Measurements from ENCODE around the gene RFX2. TPM values are rescaled to one million over a fixed set of nuclear protein-coding genes. Genes with fewer than 3 reads are reported as not detected.
"Not testable (repeated sequence)": the region's sequence is repeated elsewhere in the genome, so short reads cannot be mapped to it uniquely, and the experiment has no call there.

RFX2 gene
- total RNA-seq, 2 donors from 2014 or later, result 10.5 to 11.5 TPM

DNA sequence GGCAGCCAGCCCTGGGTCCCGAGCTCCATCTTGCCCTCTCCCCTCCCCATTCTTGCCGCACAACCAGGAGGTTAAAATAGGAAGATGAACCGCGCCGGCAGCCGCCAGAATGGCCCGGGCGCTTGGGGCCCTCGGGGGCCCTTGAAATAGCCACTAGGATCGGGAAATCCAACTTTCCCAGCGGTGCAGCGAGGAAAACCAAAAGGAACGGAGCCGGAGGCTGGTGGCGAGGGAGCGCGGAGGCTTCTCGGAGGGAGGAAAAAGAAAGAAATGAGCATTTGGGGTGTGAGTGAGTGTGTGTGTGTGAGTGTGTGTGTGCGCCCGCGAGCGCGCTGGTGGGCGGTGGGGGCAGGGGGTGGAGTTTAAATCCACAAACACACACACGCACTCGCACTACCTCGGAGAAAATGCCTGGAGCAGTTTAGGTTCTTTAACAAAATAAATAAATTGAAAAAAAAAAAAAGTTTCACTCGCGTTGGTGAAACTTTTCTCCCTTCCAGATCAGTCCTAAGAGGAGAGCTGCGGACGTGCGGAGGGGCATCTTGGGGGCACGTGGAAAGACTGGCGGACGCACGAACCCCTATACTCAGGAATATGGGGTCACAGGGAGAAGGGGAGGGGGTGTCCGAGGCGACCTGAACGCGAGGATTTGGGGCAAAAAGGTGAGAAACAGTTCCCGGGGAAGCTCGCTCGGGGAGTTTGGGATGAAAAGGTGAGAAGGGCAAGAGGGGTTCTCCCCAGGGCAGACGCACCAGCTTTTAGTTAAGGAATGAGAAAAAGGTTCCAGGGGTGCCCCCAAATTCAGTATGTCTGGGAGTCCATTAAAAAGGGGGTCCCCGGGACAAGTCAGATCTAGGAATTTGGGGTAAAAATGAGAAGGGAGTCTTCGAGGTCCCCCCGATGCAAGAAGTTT lies 1.3 kb downstream of the RFX2 start:
- peak; percentile 70 for DNase-seq
- peak in 1 of 2 donors; percentile 25 for ATAC-seq
- intact Hi-C loops (cut with DNase I), result loop anchor here (5.0 kb wide), 2 partner anchors 47 to 52 kb away; no protein-coding TSS in a partner anchor

- not testable (repeated sequence) for ATAC-seq, DNase-seq
- intact Hi-C loops (cut with DNase I), result loop anchor here (5.0 kb wide), 2 partner anchors 44 to 49 kb away; no protein-coding TSS in a partner anchor
Observed at GRCh38 chr19:6106643-6107294, 3.5 kb downstream of the RFX2 start.

DNA sequence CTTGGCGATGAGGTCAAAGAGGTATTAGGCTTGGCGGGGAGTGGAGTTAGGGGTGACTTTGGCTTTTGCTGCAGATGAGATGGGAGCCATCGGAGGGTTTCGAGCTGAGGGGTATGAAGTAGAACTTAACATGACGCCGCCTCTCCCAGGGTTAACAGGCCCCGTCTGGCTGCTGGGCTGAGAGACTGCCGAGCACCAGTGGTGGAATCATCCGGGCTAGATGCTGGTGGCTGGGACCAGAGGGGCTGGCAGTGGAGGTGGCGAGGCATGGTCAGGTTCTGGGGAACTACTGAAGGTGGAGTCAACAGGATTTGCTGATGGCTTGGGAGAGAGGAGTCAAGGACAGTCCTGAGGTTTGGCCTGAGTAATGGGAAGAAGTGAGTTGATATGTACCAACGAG lies 4.9 kb downstream of the RFX2 start:
- DNase-seq (no peak), ATAC-seq (no peak)
- intact Hi-C loops (cut with DNase I), result loop anchor here (5.0 kb wide), 2 partner anchors 43 to 48 kb away; no protein-coding TSS in a partner anchor

- no peak for DNase-seq
- intact Hi-C loops (cut with DNase I), result no loop called here
- no peak for ATAC-seq
Observed at GRCh38 chr19:6103894-6104293, 6.4 kb downstream of the RFX2 start.

GRCh38 chr19:6103217-6103644 lies 7.1 kb downstream of the RFX2 start:
- intact Hi-C loops (cut with DNase I), result no loop called here
- peak; percentile 89 to 90 for ATAC-seq
- peak; percentile 81 for DNase-seq

DNA sequence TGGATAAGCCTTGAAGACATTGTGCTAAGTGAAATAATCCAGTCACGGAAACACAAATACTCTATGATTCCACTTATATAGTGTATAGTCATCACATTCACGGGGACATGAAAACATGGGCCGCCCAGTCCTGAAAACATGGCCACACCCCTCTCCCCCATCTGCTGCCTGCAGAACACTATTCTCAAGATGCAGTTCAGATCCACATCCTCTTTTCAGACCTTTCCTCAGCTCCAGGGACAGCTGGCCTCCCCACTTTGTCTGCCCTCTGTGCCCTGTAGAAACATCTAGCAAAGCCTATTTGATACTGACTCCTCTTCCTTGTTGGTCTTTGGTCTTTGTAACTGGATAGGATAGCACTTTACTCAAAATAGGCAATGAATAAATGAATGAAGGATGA lies 8.3 kb downstream of the RFX2 start:
- DNase-seq (no peak), ATAC-seq (no peak)
- intact Hi-C loops (cut with DNase I), result no loop called here

DNA sequence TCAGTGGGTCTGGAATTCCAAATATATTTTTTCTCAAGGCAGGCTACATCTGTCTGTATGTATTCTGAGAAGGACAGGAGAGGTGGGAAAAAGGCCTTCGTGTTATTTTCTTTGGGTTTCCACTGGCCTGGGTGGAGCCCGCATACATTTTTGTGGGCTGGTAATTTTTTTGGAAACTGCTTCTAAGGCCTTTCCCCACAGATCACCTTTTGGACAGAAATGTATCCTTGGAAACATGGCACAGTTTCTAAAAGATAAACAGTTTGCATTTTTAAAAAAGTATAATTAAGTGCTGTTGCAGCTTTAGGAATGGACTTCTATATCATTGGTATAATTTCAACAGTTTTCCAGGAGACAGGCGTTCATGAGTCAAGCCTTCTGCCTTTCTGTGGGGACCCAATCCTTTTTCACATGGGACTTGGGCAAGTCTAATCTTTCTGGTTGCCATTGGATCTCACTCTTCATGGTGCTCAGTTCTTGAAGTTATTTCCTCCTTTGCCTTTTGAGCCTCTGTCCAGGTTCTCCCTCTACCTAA lies 8.9 kb downstream of the RFX2 start:
- no peak for DNase-seq
- ATAC-seq, result no peak
- intact Hi-C loops (cut with DNase I), result no loop called here

DNA sequence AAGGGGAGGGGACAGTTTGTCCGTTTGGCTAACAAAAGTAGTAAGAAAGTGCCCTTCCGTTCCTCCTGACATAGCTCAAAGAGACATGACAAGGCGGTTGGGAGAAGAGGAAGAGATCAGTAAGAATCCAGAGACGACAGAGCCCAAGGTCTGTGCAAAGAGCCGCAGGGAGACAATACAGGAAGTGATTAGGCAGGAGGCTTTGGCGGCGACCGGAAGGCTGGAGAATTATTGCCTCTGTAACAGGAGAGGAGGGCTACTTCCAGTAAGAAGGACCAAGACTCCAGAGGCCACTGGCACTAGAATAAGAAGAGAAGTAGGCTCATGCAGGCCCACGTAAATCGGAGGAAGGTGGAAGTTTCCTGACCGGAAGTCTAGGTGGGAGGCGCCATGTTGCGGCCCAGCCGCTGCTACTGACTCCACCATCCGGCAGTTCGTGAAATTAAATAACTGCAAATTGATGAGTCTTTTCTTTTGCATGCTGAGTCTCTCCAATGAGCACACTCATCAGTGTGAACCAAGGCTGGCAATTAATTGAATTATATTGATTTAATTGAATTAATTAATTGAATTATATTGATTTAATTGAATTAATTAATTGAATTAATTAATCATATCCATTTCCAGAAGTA lies 9.9 kb downstream of the RFX2 start:
- no peak for DNase-seq
- peak in 1 of 2 donors; percentile 19 for ATAC-seq
- intact Hi-C loops (cut with DNase I), result no loop called here

- DNase-seq (no peak), ATAC-seq (no peak)
- intact Hi-C loops (cut with DNase I), result no loop called here
Observed at GRCh38 chr19:6099599-6099998, 10.7 kb downstream of the RFX2 start.

DNA sequence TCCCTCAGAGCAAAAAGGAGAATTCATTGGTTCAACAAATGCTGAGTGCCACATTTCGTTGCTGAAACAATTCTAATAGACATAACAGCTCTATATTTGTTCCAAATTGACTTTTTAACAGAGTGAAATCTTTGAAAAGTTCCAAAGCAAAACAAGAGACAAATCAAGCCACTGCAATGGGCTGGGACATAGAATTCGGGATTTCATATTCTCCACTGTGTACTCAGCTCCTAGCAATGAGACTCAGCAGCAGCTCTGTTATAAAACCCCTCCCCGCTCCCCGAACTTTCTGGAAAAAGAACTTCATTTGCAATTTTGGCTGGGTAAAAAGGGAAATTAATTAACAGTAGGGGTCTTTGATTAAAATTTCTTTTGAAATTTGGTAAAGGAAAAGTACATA lies 11.3 kb downstream of the RFX2 start:
- DNase-seq (no peak), ATAC-seq (no peak)
- intact Hi-C loops (cut with DNase I), result no loop called here

- peak in 1 of 2 donors; percentile 54 for ATAC-seq
- intact Hi-C loops (cut with DNase I), result no loop called here
- no peak for DNase-seq
Observed at GRCh38 chr19:6098574-6098973, 11.7 kb downstream of the RFX2 start.

GRCh38 chr19:6097911-6098310 lies 12.4 kb downstream of the RFX2 start:
- intact Hi-C loops (cut with DNase I), result no loop called here
- DNase-seq (no peak), ATAC-seq (no peak)

GRCh38 chr19:6095760-6096159 lies 14.5 kb downstream of the RFX2 start:
- ATAC-seq, result no peak
- intact Hi-C loops (cut with DNase I), result no loop called here
- DNase-seq, result no peak

- peak; percentile 87 for DNase-seq
- intact Hi-C loops (cut with DNase I), result loop anchor here in 1 of 2 donors (2.0 kb wide), 2 partner anchors 26 to 36 kb away; no protein-coding TSS in a partner anchor
- ATAC-seq, result peak; percentile 88 to 92
Observed at GRCh38 chr19:6092329-6093286, 17.7 kb downstream of the RFX2 start.

DNA sequence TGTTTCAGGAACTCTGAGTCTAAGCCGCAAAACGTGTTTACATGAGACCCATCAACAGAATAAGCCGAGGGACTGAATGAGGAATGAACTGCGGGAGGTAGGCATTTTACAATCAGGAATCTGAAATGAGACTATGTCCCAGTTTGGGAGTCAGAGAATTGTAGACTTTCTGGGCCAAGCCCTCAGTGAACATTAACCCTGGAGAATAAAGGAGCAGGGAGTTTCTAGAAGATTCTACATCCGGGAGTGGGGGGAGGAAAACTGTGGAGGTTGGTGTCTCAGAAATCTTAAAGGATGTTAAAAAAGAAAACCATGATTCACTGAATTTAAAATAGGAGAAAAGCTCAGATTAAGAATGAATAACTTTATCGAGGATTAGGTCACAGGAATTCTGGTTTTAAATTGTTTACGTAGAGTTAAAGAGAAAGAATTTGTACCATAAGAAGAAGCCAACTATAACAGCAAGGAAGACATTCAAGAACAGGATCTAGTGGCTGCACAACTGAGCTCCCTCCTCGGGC lies 18.5 kb downstream of the RFX2 start:
- DNase-seq (no peak), ATAC-seq (no peak)
- intact Hi-C loops (cut with DNase I), result loop anchor here in 1 of 2 donors (2.0 kb wide), 2 partner anchors 25 to 35 kb away; no protein-coding TSS in a partner anchor

GRCh38 chr19:6090634-6091033 lies 19.7 kb downstream of the RFX2 start:
- ATAC-seq (no peak), DNase-seq (no peak)
- intact Hi-C loops (cut with DNase I), result no loop called here

GRCh38 chr19:6088602-6089049 lies 21.7 kb downstream of the RFX2 start:
- ATAC-seq (no peak), DNase-seq (no peak)
- intact Hi-C loops (cut with DNase I), result no loop called here

GRCh38 chr19:6087074-6087571 lies 23.2 kb downstream of the RFX2 start:
- intact Hi-C loops (cut with DNase I), result no loop called here
- ATAC-seq (peak in 1 of 2 donors; percentile 44), DNase-seq (no peak)
